Measurements from ENCODE around the gene LRRC15.
A peak's percentile ranks its signal among the peaks of the same experiment; 100 is the strongest.

LRRC15 gene

GRCh38 chr3:194364652-194365434, 4.7 kb downstream of the LRRC15 start:
- DNase-seq (ENCODE audit: low read depth in 2 of 2, low spot score in 1 of 2): no peak

- no peak for DNase-seq (ENCODE audit: low read depth in 2 of 2, low spot score in 1 of 2)
Measured at GRCh38 chr3:194364314-194364651, 5.3 kb downstream of the LRRC15 start.

- no peak for DNase-seq (ENCODE audit: low read depth in 2 of 2, low spot score in 1 of 2)
Measured at GRCh38 chr3:194360568-194360967, 9.0 kb downstream of the LRRC15 start.

GRCh38 chr3:194357681-194358080, 11.9 kb downstream of the LRRC15 start:
- no peak for DNase-seq (ENCODE audit: low read depth in 2 of 2, low spot score in 1 of 2)

- DNase-seq (ENCODE audit: low read depth in 2 of 2, low spot score in 1 of 2): no peak
Measured at GRCh38 chr3:194355379-194355778, 14.2 kb downstream of the LRRC15 start.

GRCh38 chr3:194354315-194354714, 15.2 kb downstream of the LRRC15 start:
- no peak for DNase-seq (ENCODE audit: low read depth in 2 of 2, low spot score in 1 of 2)

- no peak for DNase-seq (ENCODE audit: low read depth in 2 of 2, low spot score in 1 of 2)
Measured at GRCh38 chr3:194352667-194353246, 16.8 kb downstream of the LRRC15 start.

- no peak for DNase-seq (ENCODE audit: low read depth in 2 of 2, low spot score in 1 of 2)
Measured at GRCh38 chr3:194351952-194352536, 17.5 kb downstream of the LRRC15 start.

GRCh38 chr3:194351080-194351672, 18.4 kb downstream of the LRRC15 start, which contains the start of gene CPN2:
CPN2 (minus strand) TSS chr3:194351328; CDS start chr3:194342702, 8,626 bp downstream.
- DNase-seq (ENCODE audit: low read depth in 2 of 2, low spot score in 1 of 2): no peak

GRCh38 chr3:194350726-194351071, 18.8 kb downstream of the LRRC15 start:
- no peak for DNase-seq (ENCODE audit: low read depth in 2 of 2, low spot score in 1 of 2)

GRCh38 chr3:194348354-194348753, 21.2 kb downstream of the LRRC15 start:
- no peak for DNase-seq (ENCODE audit: low read depth in 2 of 2, low spot score in 1 of 2)

GRCh38 chr3:194346621-194347020, 22.9 kb downstream of the LRRC15 start:
- no peak for DNase-seq (ENCODE audit: low read depth in 2 of 2, low spot score in 1 of 2)

GRCh38 chr3:194346035-194346434, 23.5 kb downstream of the LRRC15 start:
- no peak for DNase-seq (ENCODE audit: low read depth in 2 of 2, low spot score in 1 of 2)

GRCh38 chr3:194344012-194344411, 25.5 kb downstream of the LRRC15 start:
- peak; percentile 31 to 56 for DNase-seq (ENCODE audit: low read depth in 2 of 2, low spot score in 1 of 2)

GRCh38 chr3:194343561-194343893, 26.0 kb downstream of the LRRC15 start:
- no peak for DNase-seq (ENCODE audit: low read depth in 2 of 2, low spot score in 1 of 2)

GRCh38 chr3:194342861-194343560, 26.5 kb downstream of the LRRC15 start:
- DNase-seq (ENCODE audit: low read depth in 2 of 2, low spot score in 1 of 2): no peak

- DNase-seq (ENCODE audit: low read depth in 2 of 2, low spot score in 1 of 2): no peak
Measured at GRCh38 chr3:194340757-194341400, 28.7 kb downstream of the LRRC15 start.

GRCh38 chr3:194339840-194340239, 29.7 kb downstream of the LRRC15 start:
- no peak for DNase-seq (ENCODE audit: low read depth in 2 of 2, low spot score in 1 of 2)

- no peak for DNase-seq (ENCODE audit: low read depth in 2 of 2, low spot score in 1 of 2)
Measured at GRCh38 chr3:194339356-194339755, 30.2 kb downstream of the LRRC15 start.

- no peak for DNase-seq (ENCODE audit: low read depth in 2 of 2, low spot score in 1 of 2)
Measured at GRCh38 chr3:194337965-194338753, 31.4 kb downstream of the LRRC15 start.
